GM04504 (cell line): Measurements from ENCODE around the gene SBF2.

Experiments
- DNase-seq: peaks from one replicate; pipeline ENCODE4 v3.0.0-alpha.2; 2012; ENCODE audit warnings: low read depth

Gene SBF2

GRCh38 chr11:10302359-10302743 lies 8.3 kb upstream of the SBF2 start:
- no peak for DNase-seq

DNA sequence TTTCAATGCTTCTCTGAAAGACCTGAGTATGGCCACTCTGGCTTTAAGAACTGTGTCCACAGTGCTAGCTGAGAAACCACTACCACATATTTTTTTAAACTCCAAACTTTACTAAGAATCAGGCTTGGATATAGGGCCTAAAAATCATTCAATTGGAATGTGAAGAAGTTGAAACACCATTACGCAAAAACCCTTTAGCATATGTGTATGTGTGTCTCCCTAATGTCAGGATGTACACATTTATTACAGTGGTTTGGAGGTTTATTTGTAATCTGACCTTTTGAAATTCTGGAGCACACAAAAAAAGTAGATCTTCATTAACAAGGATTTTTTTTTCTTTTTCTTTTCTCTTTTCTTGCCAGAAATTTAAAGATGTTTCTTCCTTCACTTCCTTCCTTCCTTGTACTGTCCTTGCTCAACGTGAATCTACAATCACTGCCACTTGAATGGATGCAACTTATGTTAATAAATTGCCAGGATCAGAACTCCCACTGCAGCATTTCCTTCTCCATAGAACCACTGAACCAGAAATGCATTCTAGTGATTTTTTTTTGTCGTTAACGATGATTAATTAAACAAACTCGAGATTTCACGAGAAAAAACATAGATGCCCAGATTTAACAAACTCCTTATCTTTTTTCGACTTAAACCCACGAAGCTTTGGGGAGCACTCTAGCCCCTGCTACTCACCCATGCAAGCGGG lies 7.8 kb upstream of the SBF2 start:
- DNase-seq = peak; percentile 48

- no peak for DNase-seq
These were observed 4.3 kb upstream of the SBF2 start for GRCh38 chr11:10298342-10298741.

- DNase-seq = no peak
These were observed 1.3 kb upstream of the SBF2 start for GRCh38 chr11:10295064-10295901.

GRCh38 chr11:10294290-10294953 lies 403 bp upstream of the SBF2 start:
- DNase-seq = peak; percentile 54

- no peak for DNase-seq
These were observed 2.0 kb downstream of the SBF2 start for GRCh38 chr11:10291801-10292638.

GRCh38 chr11:10289765-10290380 lies 4.1 kb downstream of the SBF2 start:
- DNase-seq = no peak

- DNase-seq = no peak
These were observed 4.9 kb downstream of the SBF2 start for GRCh38 chr11:10288881-10289764.

GRCh38 chr11:10287766-10288715 lies 6.0 kb downstream of the SBF2 start:
- no peak for DNase-seq

DNA sequence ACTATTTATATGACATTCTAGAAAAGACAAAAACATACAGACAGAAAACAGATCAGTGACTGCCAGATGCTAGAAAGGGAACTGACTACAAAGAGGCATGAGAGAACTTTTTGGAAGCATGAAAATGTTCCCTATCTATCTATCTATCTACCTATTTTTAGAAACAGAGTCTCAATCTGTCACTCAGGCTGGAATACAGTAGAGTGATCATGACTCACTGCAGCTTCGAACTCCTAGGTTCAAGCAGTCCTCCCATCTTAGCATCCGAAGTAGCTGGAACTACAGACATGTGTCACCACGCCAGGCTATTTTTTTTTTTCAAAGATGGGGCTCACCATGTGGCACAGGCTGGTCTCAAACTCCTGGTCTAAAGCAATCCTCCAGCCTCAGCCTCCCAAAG lies 6.9 kb downstream of the SBF2 start:
- DNase-seq = no peak

DNA sequence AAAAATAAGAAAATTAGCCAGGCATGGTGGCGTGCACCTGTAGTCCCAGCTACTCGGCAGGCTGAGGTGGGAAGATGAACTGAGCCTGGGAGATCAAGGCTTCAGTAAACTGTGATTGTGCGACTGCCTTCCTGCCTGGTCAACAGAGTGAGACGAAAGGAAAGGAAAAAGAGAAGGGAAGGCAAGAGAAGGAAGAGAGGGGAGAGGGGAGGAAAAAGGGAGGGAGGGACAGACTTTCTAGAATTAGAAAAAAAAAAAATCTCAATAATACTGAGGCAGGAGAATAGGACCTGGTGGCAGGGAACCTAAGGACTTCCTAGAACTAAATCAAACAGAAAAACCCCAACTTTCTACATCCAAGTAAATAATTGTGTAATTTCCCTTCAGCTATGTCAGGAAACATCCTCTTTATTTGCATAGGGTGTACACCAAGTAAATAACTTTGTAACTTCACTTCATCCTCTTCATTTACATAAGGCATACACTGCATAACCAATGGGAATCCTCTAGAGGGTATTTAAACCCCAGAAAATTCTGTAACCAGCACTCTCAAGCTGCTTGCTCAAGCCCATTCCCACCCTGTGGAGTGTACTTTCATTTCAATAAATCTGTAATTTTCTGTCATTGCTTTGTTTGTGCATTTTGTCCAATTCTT lies 8.7 kb downstream of the SBF2 start:
- no peak for DNase-seq

DNA sequence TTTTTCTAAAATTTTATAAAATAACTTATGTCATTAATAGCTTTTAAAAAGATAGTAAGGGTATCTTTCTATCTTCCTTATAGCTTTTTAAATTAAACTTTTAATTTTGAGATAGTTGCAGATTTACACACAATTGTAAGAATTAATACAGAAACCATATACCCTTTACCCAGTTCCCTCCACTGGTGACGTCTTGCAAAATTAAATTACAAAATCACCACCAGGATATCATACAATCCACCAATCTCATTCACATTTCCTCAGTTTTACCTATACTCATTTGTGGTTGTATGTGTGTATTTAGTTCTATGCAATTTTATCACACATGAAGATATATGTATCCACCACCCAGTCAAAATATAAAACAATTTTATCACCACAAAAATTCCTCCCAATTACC lies 10.0 kb downstream of the SBF2 start:
- no peak for DNase-seq

- DNase-seq = no peak
These were observed 11.9 kb downstream of the SBF2 start for GRCh38 chr11:10282117-10282516.

DNA sequence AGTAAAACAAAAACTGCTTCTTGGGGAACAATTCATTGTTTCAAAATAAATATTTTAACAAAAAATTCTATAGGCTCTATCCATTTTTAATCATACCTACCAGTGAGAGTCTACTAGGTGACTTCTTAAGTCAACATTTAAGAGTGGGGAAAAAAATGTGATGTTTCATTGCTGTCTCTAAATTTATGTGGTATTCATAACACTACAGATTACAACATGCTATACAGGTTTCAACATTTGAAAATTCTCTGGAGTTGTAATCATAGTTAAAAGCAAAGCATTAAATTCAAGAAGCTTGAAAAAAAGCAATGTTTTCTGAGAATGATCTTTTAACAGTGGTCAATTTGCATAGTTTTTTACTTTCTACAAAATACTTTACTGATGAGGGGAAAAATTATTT lies 18.3 kb downstream of the SBF2 start:
- no peak for DNase-seq

DNA sequence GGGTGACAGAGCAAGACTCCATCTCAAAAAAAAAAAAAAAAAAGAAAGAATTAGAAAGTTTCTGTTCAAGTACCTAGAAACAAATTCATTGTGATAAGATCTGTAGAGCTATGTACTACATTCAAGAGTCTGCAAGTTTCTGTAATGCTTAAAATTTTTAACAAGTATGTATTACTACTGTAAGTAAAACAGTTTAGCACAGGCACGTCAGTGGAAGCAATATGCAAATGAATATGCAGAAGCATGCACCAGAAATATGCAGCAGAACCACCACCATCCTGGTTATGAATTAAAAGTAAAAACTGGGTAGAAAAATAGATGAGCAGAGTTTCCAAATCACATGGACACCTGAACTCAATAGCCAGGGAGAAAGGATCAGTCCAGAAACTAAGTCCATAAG lies 19.3 kb downstream of the SBF2 start:
- DNase-seq = no peak

- DNase-seq = no peak
These were observed 20.3 kb downstream of the SBF2 start for GRCh38 chr11:10273738-10274137.

DNA sequence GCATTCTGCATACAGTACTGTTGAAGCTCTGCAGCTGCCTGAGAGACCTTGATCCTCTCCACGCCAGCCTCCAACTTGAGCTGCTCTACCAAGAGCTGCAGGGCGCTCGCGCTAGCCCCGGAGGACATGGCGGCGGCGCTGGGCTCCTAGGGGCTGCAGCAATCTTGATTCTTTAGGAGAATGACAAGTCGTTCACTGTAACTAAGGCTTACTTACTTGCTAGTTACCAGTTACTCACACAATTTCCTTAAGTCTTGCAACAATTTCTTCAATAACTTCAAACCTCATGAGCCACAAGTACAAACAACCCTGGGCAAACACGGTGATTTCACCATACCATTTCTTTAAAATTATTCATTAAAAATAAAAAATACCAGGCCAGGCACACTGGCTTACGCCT lies 21.9 kb downstream of the SBF2 start:
- DNase-seq = no peak

DNA sequence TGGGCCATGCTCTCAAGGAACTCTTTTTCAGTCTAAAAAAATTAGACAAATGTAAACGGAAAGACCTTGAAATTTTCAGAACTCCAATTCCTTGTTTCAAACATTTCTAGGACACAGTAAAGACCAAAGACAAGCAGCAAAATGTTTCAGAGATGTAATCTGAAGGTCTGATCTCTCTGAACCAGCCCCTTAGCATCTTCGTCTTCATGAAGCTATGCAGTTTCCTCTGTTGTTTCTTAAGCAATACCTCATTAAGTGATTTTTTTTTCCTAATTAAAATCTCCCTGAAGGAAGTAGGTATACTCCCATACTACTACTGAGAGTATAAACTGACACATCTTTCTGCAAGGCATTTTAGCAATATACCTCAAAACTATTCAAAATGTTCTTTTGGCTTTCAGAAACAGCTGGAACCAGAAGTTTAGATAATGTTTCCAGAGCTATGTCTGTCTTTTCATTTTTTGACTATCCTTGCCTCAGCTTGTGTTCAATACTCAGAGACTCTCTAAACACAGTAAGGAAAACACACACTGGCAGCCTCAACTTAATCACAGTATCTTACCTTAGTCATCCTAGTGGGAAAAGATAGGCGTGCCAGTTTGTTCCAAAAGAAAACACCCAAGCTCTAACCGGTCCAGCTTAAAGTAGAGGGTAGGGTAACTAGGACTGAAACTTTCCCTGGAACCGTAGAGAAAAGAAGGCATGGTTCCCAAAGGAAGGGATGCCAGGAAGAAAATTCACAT lies 25.1 kb downstream of the SBF2 start:
- no peak for DNase-seq
